H1 (cell line): ENCODE results near the gene EEF1AKMT1. TPM values are rescaled to one million over a fixed set of nuclear protein-coding genes. Genes with fewer than 3 reads are reported as not detected.

Experiments used
- BACH1 ChIP-seq: IDR thresholded peaks from 2 replicates; pipeline ENCODE4 v1.6.1; 2012; ENCODE audit warnings: low read length, improper control_type of control experiment
- BCL11A ChIP-seq, 2 experiments: IDR thresholded peaks; one replicate each; pipeline ENCODE4 v1.6.1; 2011; ENCODE audit warnings: low read depth in 2 of 2, low read length in 2 of 2, mild to moderate bottlenecking in 2 of 2
- CREB1 ChIP-seq: IDR thresholded peaks from 2 replicates; pipeline ENCODE4 v1.6.1; 2012; ENCODE audit warnings: inconsistent platforms
- CTBP2 ChIP-seq: IDR thresholded peaks from 2 replicates; pipeline ENCODE4 v1.7.0; 2011; ENCODE audit warnings: borderline replicate concordance, mild to moderate bottlenecking, moderate library complexity, mixed read lengths, low read length; ENCODE audit not compliant: insufficient read depth, insufficient read length
- CTCF ChIP-seq, 3 experiments: IDR thresholded peaks; 1 replicate in 2 of 3; 2 replicates in 1 of 3; pipeline versions ENCODE4 v1.5.1 to v1.6.1; 2011; ENCODE audit warnings: low read length in 3 of 3, mild to moderate bottlenecking in 3 of 3, inconsistent platforms in 2 of 3, low read depth in 1 of 3, moderate library complexity in 1 of 3; ENCODE audit not compliant: insufficient read depth in 1 of 3; ENCODE audit errors: control extremely low read depth in 1 of 3
- E2F6 ChIP-seq: IDR thresholded peaks from 2 replicates; pipeline ENCODE4 v1.6.1; 2012; ENCODE audit warnings: inconsistent platforms
- FOSL1 ChIP-seq: IDR thresholded peaks from 2 replicates; pipeline ENCODE4 v1.6.1; 2011; ENCODE audit warnings: mild to moderate bottlenecking, low read depth, low read length, moderate library complexity; ENCODE audit not compliant: insufficient read depth
- GABPA ChIP-seq: IDR thresholded peaks from 2 replicates; pipeline ENCODE4 v1.6.1; 2011; ENCODE audit warnings: mild to moderate bottlenecking, low read length, moderate library complexity, borderline replicate concordance; ENCODE audit not compliant: insufficient read depth
- HDAC6 ChIP-seq: IDR thresholded peaks from one replicate; pipeline ENCODE4 v1.7.1; 2012; ENCODE audit warnings: low read depth, mild to moderate bottlenecking, inconsistent platforms, low read length, moderate library complexity
- JUN ChIP-seq: IDR thresholded peaks from 2 replicates; pipeline ENCODE4 v1.6.1; 2011; ENCODE audit warnings: low read depth, mild to moderate bottlenecking, improper control_type of control experiment, low read length
- KDM5A ChIP-seq: fragments of 200-600 bp; IDR thresholded peaks from 2 replicates; pipeline ENCODE4 v1.7.1; 2012; ENCODE audit warnings: mild to moderate bottlenecking, low read length, inconsistent platforms, mixed read lengths
- NANOG ChIP-seq: IDR thresholded peaks from 2 replicates; pipeline ENCODE4 v1.6.1; 2011; ENCODE audit warnings: low read length, low read depth, mild to moderate bottlenecking, inconsistent platforms; ENCODE audit not compliant: insufficient read depth, poor library complexity, severe bottlenecking
- POLR2A ChIP-seq, 2 experiments: IDR thresholded peaks; 1 replicate in 1 of 2; 2 replicates in 1 of 2; pipeline ENCODE4 v1.6.1; 2011; ENCODE audit warnings: low read depth in 2 of 2, low read length in 2 of 2, mild to moderate bottlenecking in 2 of 2; ENCODE audit errors: control extremely low read depth in 1 of 2
- RNF2 ChIP-seq: fragments of 200-900, 300-1000 bp; sonication (generic); IDR thresholded peaks from 2 replicates; pipeline ENCODE4 v1.7.1; 2016; ENCODE audit warnings: borderline replicate concordance, low read depth, mild to moderate bottlenecking, antibody characterized with exemption, low read length; ENCODE audit not compliant: poor library complexity, severe bottlenecking; ENCODE audit errors: missing control alignments
- RXRA ChIP-seq: IDR thresholded peaks from 2 replicates; pipeline ENCODE4 v1.6.1; 2011; ENCODE audit warnings: low read depth, mild to moderate bottlenecking, low read length, moderate library complexity; ENCODE audit not compliant: insufficient read depth
- SP4 ChIP-seq: IDR thresholded peaks from 2 replicates; pipeline ENCODE4 v1.6.1; 2012; ENCODE audit warnings: low read length, inconsistent platforms
- SRF ChIP-seq: IDR thresholded peaks from 2 replicates; pipeline ENCODE4 v1.6.1; 2011; ENCODE audit warnings: mild to moderate bottlenecking, low read depth, low read length, moderate library complexity
- TCF12 ChIP-seq: IDR thresholded peaks from 2 replicates; pipeline ENCODE4 v1.6.1; 2011; ENCODE audit warnings: low read depth, mild to moderate bottlenecking, low read length
- TEAD4 ChIP-seq: IDR thresholded peaks from 2 replicates; pipeline ENCODE4 v1.6.1; 2012; ENCODE audit warnings: low read depth, low read length, inconsistent platforms, mixed read lengths
- YY1 ChIP-seq: IDR thresholded peaks from 2 replicates; pipeline ENCODE4 v1.6.1; 2011; ENCODE audit warnings: low read depth, mild to moderate bottlenecking, low read length
- polyA plus RNA-seq, 7 experiments: library from polyadenylated mRNA; depleted of rRNA in 3 of 7; stranded (reverse) in 5 of 7; unstranded in 2 of 7; fragments of >200 nt in 5 of 7; fragments of 200-250 nt in 2 of 7; gene quantifications; 1 replicate in 5 of 7; 2 replicates in 1 of 7; 4 replicates in 1 of 7; pipeline versions ENCODE4 v1.2.1 to v1.2.3, GENCODE V29; 2011 to 2013; ENCODE audit warnings: missing spikeins in 2 of 7, mixed read lengths in 2 of 7
- total RNA-seq: library from RNA; stranded (reverse); fragmentation: NEBNext Ultra II Directional; extraction: Animal tissue kit (Norgen Biotek cat#: 25700); gene quantifications from 2 replicates; pipeline ENCODE4 v1.2.1, GENCODE V29; 2021

The EEF1AKMT1 gene
- total and polyA plus RNA-seq, 2 of the 8 experiments (the other 6 are each of a cell fraction or from before 2014, with no cell fraction given) = 3.1 to 4.1 TPM

- no peak; the same call in 1 of the 2 replicates for TF ChIP-seq E2F6
- TF ChIP-seq CTCF (IDR thresholded peaks at IDR 0.05; ENCODE audit: control extremely low read depth in 1 of 3, insufficient read depth in 1 of 3, low read depth in 1 of 3, low read length in 3 of 3) = no peak
- TF ChIP-seq CREB1 = no peak
- TF ChIP-seq JUN = no peak
- TF ChIP-seq TEAD4 = no peak
- no peak for TF ChIP-seq RNF2
- TF ChIP-seq SRF = no peak
- TF ChIP-seq YY1 = no peak
- TF ChIP-seq CTBP2 = no peak
- no peak for TF ChIP-seq BACH1
- TF ChIP-seq RXRA = no peak
- no peak for TF ChIP-seq TCF12
- TF ChIP-seq NANOG = no peak
- no peak for TF ChIP-seq BCL11A (IDR thresholded peaks at IDR 0.05; ENCODE audit: low read depth in 2 of 2, low read length in 2 of 2)
- TF ChIP-seq FOSL1 = no peak
- TF ChIP-seq HDAC6 = no peak
- peak; percentile 82 to 87 for TF ChIP-seq POLR2A (IDR thresholded peaks at IDR 0.05; ENCODE audit: control extremely low read depth in 1 of 2, low read depth in 2 of 2, low read length in 2 of 2)
- no peak for TF ChIP-seq GABPA
- TF ChIP-seq SP4 = no peak
- no peak for TF ChIP-seq KDM5A
These were observed at the start of gene EEF1AKMT1 (continued) for GRCh38 chr13:20773194-20774080.
